DND-41 (cell line): ENCODE measurements around the gene USP44.

Experiments
- ATAC-seq: fragments of 200-7000 bp; cut with Tn5 transposase; 3 replicates; pipeline ENCODE4 v1.9.1; 2021; ENCODE audit warnings: low read depth; ENCODE audit not compliant: insufficient read depth
- DNase-seq: peaks from one replicate; pipeline ENCODE4 v3.0.0-alpha.2; 2020
- H2AFZ ChIP-seq: 2 replicates; pipeline ENCODE4 v1.6.0; 2012; ENCODE audit warnings: low read depth, low read length
- H3K27ac ChIP-seq: 2 replicates; pipeline ENCODE4 v1.5.1; 2012; ENCODE audit warnings: low read length, inconsistent platforms
- H3K27me3 ChIP-seq: fragments of 200-600 bp; sonication (generic); 2 replicates; pipeline ENCODE4 v1.6.0; 2012; ENCODE audit warnings: low read length, mild to moderate bottlenecking, inconsistent platforms; ENCODE audit not compliant: insufficient read depth, poor library complexity
- H3K36me3 ChIP-seq: 2 replicates; pipeline ENCODE4 v1.5.1; 2012; ENCODE audit warnings: low read length, inconsistent platforms; ENCODE audit not compliant: insufficient read depth
- H3K4me1 ChIP-seq: 2 replicates; pipeline ENCODE4 v1.5.1; 2012; ENCODE audit warnings: mild to moderate bottlenecking, low read length; ENCODE audit not compliant: insufficient read depth
- H3K4me2 ChIP-seq: 2 replicates; pipeline ENCODE4 v1.6.0; 2012; ENCODE audit warnings: mild to moderate bottlenecking, moderate library complexity, low read length, inconsistent platforms; ENCODE audit not compliant: insufficient read depth
- H3K4me3 ChIP-seq, 2 experiments: fragments of 200-600 bp in 1 of 2; shearing (Covaris generic) in 1 of 2; 2 replicates each; pipeline ENCODE4 v1.5.1; 2012 to 2016; ENCODE audit warnings: inconsistent platforms in 2 of 2, low read length in 2 of 2, mild to moderate bottlenecking in 2 of 2, low read depth in 1 of 2, moderate library complexity in 1 of 2
- H3K79me2 ChIP-seq: 2 replicates; pipeline ENCODE4 v1.6.0; 2012; ENCODE audit warnings: low read length, inconsistent platforms; ENCODE audit not compliant: insufficient read depth
- H3K9ac ChIP-seq: 2 replicates; pipeline ENCODE4 v1.6.0; 2012; ENCODE audit warnings: low read depth, mild to moderate bottlenecking, inconsistent platforms, low read length, moderate library complexity
- H3K9me3 ChIP-seq: 2 replicates; pipeline ENCODE4 v1.5.1; 2012; ENCODE audit warnings: low read length, moderate library complexity, mild to moderate bottlenecking, inconsistent platforms; ENCODE audit not compliant: insufficient read depth, severe bottlenecking
- H4K20me1 ChIP-seq: 2 replicates; pipeline ENCODE4 v1.6.0; 2012; ENCODE audit warnings: low read length; ENCODE audit not compliant: insufficient read depth
- CTCF ChIP-seq: IDR thresholded peaks from 2 replicates; pipeline ENCODE4 v1.5.1; 2012; ENCODE audit warnings: borderline replicate concordance, low read length, moderate library complexity, mild to moderate bottlenecking; ENCODE audit not compliant: poor library complexity, severe bottlenecking; ENCODE audit errors: extremely low read depth
- EZH2 ChIP-seq: IDR thresholded peaks from 3 replicates; pipeline ENCODE4 v1.6.1; 2012; ENCODE audit warnings: borderline replicate concordance, low read depth, mild to moderate bottlenecking, moderate library complexity, low read length, inconsistent platforms; ENCODE audit not compliant: severe bottlenecking

The USP44 gene

GRCh38 chr12:95538006-95538405, 13.3 kb downstream of the USP44 start:
- no peaks in the 10 kb centered on the region for H3K9me3 ChIP-seq
- H3K9ac ChIP-seq: no peak overlapping the region
- no peak overlapping the region for H2AFZ ChIP-seq
- ATAC-seq (no peak), DNase-seq (no peak)
- H3K79me2 ChIP-seq: peaks cover 49% of the 10 kb centered on the region
- TF ChIP-seq EZH2: no peak
- no peak for TF ChIP-seq CTCF
- H3K4me3 ChIP-seq: no peak overlapping the region
- H4K20me1 ChIP-seq: peaks cover 7% of the 10 kb centered on the region; the same call in 1 of the 2 replicates
- no peak overlapping the region for H3K27ac ChIP-seq
- H3K36me3 ChIP-seq: peaks cover 11% of the 10 kb centered on the region
- H3K27me3 ChIP-seq: no peaks in the 10 kb centered on the region
- no peaks in the 10 kb centered on the region for H3K4me1 ChIP-seq
- no peak overlapping the region for H3K4me2 ChIP-seq

GRCh38 chr12:95533985-95534384, 17.3 kb downstream of the USP44 start:
- no peak for DNase-seq
- no peak overlapping the region for H2AFZ ChIP-seq
- no peaks in the 10 kb centered on the region for H3K4me1 ChIP-seq
- peaks cover 26% of the 10 kb centered on the region for H3K36me3 ChIP-seq
- H3K9me3 ChIP-seq: no peaks in the 10 kb centered on the region
- H3K27ac ChIP-seq: no peak overlapping the region
- H3K4me3 ChIP-seq: no peak overlapping the region
- no peak for TF ChIP-seq CTCF
- no peak for TF ChIP-seq EZH2
- peaks cover 50% of the 10 kb centered on the region for H3K79me2 ChIP-seq
- no peaks in the 10 kb centered on the region for H3K27me3 ChIP-seq
- no peak overlapping the region for H3K4me2 ChIP-seq
- H4K20me1 ChIP-seq: peaks cover 3% of the 10 kb centered on the region; the same call in 1 of the 2 replicates
- no peak overlapping the region for H3K9ac ChIP-seq
- ATAC-seq: no peak

- Histone ChIP-seq H4K20me1 (peaks cover 3% of the 10 kb centered on the region; the same call in 1 of the 2 replicates), H3K79me2 (peaks cover 52% of the 10 kb centered on the region), H3K27me3 (no peaks in the 10 kb centered on the region), H3K9me3 (no peaks in the 10 kb centered on the region), H3K4me3 (no peak overlapping the region), H2AFZ (no peak overlapping the region), H3K4me1 (no peaks in the 10 kb centered on the region), H3K9ac (no peak overlapping the region), H3K36me3 (peaks cover 32% of the 10 kb centered on the region), H3K4me2 (no peak overlapping the region), H3K27ac (no peak overlapping the region)
- ATAC-seq: no peak
- DNase-seq: no peak
- TF ChIP-seq CTCF: no peak
- no peak for TF ChIP-seq EZH2
Measured at GRCh38 chr12:95532851-95533250, 18.4 kb downstream of the USP44 start.
